HG03469 (cell line): ENCODE results near the gene FNDC10.

Experiments used
- ATAC-seq: cut with Tn5 transposase; IDR thresholded peaks from one replicate; pipeline ENCODE4 v1.9.1; 2021; ENCODE audit warnings: mild to moderate bottlenecking, moderate library complexity, moderate number of reproducible peaks; ENCODE audit not compliant: unreplicated experiment

The FNDC10 gene

DNA sequence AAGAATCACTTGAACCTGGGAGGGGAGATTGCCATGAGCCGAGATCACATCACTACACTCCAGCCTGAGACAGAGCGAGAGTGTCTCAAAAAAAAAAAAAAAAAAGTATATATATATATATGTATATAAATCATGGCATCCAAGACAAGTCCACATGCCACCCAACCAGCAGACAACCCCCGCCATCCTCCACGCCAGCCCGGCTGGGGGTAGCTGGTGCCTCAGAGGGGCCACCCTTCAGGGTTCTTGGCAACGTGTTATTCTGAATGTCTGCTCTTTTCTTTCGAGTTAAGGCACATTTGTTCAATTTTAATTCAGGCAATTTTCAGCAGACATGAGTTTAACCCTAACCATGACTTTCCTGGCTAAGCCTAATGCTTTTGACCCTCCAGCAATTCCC is 49.8 kb downstream of the FNDC10 start:
- ATAC-seq = no peak

DNA sequence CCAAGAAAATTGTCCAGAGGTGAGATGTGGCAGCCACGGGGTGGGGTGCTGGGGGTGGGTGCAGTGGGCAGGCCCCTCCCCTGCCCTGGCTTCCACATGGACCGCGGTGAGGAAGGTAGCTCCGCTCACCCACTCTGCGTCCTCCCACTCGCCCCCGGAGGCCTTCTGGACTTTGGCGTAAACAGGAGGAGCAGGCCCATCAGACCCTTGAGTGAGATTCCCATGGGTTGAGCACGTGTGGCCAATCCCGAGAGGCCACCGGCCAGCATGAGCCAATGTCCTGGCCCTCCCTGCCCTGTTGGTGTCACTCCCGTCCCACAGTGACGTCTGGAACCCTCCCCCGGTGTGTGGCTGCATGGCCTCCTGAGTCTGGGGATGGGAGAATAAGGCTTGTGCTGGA is 51.3 kb downstream of the FNDC10 start:
- ATAC-seq = no peak
